Medulla oblongata (tissue), 1 donor: ENCODE measurements around the gene EN1.

Experiments used
- DNase-seq: peaks from one replicate; pipeline ENCODE4 v3.0.0-alpha.2; 2015; ENCODE audit errors: extremely low spot score

The EN1 gene

DNA sequence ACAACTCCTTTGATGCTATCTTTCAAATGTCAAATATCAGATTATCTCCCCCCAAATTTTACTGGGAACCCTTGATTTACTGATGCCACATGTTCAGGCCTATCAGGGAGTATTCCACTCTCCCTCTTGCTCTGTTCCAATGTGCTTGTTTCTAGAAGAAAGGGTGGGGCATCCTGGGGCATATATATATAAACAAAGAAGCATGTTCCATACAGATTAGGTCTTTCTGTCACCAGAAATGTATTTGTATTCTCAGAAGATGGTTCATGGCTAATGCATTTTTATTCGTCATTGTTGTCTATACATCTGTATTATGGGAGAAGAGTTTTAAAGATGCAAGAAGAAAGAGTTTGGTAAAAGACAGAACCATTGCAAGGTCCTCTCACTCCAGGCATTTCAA lies 24.9 kb downstream of the EN1 start:
- no peak for DNase-seq

DNA sequence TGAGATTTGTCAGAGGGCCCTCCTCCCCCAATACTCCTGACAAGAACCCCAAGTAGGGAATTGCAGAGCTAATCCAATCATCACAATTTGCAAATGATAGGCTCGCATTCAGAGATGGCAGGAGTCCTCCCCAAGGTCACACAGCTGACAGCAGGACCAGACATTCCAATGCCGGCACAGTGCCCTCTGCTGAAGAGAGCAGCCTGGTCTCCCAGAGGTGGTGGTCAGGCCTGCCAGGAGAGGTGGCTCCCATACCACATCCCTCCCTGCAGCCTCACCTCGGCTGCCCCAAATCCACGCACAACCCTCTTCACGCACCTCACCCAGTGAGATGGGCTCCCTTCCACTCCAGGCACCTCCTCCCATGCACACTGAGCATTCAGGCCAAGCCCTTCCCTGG lies 25.4 kb downstream of the EN1 start:
- DNase-seq: no peak

DNA sequence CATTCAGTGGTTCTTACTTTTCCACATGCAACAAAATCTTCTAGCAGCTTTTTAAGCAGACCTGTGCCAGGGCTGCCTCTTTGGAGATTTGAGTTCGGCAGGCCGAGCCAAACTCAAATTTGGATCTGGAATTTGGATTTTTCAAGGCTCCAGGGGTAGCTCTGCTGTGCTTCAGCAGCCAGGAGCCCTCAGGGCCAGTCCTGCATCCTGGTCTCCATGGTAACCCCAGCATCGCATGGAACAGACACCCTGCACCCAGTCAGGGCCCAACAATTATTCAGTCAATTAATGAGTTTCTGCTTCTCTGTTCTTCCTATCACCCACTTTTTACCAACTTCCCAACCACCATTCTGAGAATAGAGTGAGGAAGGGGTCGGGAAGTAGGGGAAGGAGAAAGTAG lies 30.0 kb downstream of the EN1 start:
- no peak for DNase-seq

DNA sequence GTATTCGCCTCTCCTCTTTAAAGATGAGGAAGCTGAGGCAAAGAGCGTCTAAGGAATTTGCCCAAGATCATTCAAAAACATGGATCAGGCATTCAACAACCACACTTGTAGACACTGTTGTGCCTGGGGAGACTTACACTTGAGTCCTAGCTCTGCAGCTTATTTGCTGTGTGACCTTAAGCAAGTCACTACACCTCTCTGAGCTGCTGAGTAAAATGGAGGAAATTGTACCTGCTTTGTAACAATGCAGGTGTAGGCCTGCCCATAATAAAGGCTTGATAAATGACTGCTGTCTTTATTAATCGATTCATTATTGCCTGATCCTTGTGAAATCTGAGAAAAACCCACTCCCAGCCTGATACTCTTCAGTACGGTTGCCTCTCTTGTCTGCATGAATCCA lies 30.8 kb downstream of the EN1 start:
- DNase-seq: no peak

DNA sequence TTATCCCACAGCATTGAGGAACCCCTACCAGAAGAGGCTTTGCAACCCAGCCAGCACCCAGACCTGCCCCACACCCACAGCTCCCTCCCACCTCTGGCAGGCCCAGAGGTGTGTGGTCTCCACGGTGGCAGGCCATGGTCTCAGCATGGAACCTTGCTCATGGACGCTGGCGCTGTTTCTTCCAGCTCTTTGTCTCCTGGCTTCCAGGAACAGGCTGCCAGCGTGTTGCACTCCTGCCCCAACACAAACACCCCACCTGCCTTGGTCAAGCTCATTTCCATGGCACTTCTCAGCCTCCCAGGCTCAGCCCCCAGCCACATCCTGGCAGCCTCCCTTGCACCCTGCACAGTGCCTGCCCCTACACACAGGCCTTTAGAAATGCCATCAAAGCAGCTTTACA lies 31.7 kb downstream of the EN1 start:
- no peak for DNase-seq

DNA sequence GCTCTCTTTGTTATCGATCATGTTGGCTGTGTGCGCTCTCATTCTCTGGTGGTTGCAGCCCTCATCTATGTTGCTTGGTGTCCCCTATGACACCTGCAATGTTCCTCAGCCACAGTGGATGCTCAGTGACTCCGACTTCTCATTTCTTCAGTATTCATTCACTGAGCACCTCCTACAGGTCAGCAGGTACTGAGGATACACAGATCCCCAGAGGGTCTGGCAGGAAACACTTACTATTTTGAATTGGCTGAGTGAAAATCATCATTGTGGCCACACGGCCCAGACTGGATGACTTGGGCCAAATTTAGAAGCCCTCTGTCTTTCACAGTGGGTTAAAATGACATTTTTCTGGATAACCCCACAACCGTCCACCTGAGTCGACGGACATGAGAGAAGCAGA lies 32.1 kb downstream of the EN1 start:
- DNase-seq: no peak

DNA sequence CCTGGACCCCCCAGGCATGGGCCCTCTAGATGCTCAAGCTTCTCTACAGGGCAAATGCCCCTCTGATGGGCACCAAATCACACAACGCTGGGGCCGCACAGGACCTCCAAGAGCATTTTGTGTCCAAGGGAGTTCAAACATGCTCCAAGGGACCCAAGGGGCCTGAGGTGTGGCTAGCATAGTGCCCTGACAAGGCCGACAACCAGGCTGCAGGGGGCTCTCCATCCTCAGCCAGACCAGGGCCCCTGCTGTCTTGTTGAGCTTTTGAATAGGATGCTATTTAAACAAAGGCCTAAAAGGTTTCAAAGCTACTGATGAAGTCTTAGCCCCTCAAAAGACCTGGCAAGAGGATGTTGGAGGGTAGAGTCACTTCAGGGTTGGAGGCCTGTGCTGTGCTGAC lies 33.1 kb downstream of the EN1 start:
- DNase-seq: no peak

DNA sequence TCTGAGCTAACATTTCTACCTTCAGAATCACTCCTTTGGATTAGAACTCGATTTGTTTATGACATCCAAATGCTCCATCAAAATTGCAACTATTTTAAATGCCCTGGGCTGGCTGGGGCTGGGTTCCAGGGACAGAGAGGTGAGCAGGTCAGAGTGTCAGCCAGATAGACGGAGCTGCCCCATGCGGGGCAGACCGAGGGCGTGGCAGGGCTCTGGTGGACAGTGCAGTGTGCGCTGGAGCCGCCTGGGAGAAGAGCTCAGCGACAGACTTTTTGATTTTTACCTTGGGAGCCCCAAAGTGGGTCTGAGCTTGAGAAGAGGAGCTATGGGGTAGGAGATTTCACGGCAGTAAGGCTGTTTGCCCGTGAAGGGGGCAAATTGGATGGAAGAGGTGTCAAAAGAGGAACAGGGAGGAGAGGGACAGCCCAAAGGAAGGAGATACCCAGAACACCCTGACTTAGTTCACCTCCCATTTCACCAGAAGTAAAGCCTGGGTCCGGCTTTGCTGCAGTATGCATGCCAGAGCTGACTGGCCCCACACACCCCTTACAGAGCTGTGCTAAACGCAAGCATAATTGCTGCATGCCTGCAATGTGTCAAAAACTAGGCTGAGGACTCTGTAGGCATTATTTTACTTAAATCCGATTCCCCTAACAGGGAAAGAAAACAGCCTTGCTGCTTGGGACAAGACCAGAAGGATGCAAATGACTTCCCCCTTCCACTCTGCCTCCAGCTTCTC lies 33.7 kb downstream of the EN1 start:
- DNase-seq: no peak

DNA sequence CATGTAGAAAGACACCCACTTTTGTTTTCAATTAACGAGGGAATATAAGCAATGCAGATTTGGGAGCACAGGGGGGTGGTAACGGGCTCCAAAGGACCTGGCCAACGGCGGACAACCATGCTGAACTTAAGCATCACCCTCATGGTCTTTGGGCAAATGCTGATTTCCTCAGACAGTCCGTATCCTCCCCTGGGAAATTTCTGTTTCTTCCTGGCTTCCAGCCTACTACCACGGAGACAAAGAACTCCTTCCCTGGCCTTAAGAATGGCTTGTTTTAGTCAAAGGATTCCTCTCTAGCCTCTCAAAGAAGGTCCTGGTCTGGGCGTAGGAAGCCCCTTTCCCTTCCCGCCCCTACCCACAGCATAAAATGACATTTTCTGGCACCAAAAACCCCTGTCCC lies 34.3 kb downstream of the EN1 start:
- DNase-seq: no peak

DNA sequence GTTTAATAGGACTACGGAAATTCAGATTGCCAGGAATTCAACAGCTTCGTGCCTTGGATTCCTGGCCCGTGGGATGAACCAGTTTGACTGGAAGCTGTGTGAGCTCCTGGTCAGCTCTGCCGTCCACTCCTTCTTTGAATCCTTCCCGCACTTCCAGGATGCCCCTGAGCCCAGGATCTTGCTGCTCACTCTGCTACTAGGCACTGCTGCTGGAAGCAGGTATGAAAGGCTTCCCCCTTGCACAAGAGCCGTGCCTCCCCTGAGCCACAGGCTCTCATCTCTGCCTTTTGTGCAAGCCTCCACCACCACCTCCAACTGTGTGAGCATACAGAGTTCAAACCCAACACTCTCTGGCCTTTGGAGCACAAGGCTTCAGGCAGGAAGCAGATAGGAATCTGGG lies 34.9 kb downstream of the EN1 start:
- DNase-seq: no peak

DNA sequence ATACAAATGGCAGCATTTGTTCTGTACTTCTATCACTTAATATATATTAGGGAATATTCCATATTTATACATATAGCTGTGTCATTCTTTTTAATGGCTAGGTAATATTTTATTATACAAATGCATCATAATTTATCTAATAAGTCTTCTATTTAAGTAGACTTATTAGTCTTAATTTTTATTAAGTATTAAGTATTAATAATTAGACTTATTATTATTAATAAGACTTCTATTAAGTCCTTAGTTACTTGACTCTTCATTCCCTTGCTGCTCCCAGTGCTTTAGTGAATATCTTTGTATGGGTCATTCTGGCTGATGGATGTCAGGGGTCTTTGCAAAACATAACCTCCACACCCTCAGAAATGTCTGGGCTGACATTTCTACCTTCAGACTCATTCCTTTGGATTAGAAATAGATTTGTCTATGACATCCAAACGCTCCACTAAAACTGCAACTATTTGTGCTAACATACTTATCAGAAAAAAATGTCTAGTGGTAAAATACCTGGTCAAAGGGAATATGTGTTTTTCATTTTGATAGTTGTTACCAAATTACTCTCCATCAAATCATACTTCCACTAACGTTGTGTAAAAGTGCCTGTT lies 35.8 kb downstream of the EN1 start:
- DNase-seq: no peak

DNA sequence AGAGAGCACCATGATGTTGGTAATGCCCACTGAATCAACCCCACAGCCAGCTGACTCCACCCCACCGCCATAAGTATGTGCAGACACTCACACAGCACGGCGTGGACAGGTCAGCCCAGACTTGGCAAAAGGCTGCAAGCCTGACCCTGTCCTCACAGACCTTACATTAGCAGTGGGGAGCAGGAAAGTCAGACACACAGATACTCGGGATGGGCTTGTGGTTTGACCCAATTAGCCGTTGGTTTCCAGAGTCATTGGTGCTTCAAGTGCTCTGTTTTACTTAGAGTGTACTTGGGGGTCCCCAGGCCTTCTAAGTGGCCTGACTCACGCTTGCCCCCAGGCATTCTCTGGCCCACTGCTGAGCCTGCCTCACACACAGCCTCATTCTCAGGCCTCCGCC lies 36.7 kb downstream of the EN1 start:
- DNase-seq: no peak

DNA sequence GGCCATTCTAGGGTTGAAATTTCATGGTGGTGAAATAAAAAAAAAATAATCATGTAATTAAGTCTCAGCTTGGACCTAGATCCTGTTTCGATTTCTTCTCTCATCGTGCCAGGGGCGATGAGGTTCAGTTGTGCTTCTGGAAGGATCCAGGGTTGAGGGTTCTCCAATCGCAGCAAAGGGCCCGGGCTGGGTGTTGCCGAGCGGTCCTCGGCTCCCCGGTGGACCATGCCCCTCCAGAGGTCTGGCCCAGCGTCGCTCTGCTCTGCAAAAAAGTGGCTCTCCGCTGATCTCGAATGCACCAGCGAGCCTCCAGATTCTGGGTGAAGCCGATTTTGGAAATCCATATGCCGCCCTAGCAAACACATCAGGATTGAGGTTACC lies 39.0 kb downstream of the EN1 start:
- peak; percentile 9 for DNase-seq

DNA sequence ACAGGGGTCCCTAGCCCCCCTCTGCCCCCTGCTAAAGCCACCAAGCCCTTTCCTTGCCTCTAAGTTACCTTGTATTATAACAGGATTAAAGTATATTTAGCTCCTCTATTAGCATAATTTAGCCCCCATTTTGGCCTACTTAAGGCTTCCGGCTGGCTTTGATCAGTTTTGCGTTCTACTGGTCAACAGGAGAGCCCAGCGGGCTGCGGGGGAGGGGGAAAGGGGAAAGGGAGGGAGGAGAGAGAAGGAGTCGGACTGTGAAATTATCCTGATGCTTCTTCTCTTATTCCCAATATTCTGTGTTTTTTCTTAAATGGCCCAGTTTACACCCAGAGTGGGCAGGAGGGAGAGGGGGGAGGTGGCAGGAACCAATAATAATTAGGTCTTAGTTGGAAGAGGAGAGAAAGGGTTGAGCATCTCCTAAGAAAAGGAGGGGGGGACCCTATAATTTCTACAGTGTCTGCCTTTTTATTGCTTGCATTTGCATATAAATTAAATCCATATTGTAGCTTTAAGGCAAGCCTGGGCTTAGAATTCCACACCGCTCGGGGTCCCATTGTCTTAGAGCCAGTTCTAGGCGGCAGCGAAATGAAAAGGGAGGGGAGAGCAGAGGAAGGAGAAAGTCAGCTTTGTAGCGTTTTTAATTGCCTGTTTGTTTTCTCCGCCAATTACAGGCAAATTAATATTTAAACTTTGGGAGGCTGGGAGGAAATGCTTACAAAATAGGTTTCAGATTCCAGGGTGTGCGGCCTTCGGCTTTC lies 39.6 kb downstream of the EN1 start:
- DNase-seq: peak; percentile 19

DNA sequence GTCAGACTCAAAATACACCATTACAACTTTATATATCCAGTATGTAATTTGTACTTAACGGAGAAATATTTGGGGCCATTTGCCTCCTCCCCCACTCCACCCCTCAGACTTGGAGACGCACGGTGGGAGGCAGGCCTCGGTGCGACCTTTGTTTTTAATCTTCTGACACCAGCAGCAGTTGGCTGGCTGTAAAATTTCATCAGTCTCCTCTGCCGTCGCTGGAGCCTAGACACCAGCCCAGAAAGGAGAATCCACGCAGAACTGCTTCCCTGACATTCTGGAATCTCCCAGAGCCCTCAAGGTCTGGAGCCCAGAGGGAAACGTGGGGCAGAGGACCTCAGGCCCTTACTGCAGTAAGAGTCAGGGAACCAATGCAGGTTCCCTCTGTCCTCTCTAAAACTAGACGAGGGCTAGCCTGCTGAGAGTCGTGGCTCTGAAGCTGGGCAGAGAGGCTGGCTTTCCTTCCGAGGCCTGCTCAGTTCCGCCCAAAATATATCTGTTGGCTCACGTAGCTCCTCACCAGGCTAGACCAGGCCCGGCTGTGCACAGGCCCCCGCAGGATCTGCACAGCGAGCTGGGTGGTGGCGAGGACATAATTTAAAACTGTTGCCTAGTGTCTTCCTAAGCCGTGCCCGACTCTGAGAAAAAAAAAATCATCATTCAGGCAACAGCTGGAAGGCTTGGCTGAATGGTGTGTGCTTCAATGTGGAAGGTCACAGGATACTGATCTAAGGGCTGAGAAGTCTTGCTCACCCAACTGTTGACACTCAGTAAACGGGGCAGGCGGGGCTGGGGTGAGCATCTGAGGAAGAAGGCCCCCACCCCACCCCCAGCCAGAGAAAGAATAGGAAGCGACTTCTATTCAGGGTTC lies 40.4 kb downstream of the EN1 start:
- DNase-seq: no peak

DNA sequence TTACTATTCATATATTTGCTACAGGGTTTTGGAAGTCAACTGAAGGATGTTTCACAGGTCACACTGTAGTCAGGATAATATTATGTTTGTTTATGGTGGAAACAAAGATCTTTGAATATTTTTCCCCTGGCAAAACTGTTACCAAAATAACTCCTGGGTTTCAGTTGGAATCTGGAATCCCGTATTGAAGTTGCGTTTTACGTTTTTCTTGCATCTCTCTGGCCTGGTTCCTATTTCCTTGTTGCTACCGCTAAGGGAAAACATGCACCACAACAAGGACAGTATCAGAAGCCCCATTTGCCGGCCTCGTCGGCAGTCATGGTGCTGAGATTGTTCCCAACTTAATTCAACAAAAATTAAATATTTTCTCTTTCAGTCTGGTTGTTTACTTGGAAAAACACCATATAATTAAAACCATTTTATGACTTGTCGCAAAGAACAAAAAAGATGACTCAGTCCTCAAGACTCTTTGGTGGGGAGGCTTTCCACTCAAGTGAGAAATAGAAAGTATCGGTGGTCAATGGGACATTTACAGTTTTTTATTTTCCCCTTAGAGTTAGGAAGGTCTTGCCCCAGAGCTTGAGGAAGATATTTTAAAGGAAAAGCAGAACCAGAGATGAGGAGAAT lies 42.3 kb downstream of the EN1 start:
- no peak for DNase-seq

DNA sequence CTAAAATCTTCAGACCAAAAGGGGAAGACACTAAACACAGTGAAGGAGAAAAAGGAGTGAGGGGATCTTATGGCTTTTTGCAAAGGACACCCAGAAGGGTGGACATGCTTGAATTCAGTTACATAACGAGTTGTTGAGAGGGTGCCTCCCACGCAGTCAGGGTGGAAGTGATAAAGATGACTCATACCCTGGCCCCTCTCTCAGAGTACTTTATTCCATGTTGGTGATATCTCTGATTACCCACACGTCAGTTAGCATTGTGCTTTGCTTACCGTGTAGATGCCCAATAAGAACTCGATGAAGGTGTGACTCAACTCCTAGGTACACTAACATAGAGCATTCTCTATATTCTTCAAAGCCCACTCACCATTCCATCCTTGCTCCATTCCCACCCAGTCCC lies 44.4 kb downstream of the EN1 start:
- no peak for DNase-seq

DNA sequence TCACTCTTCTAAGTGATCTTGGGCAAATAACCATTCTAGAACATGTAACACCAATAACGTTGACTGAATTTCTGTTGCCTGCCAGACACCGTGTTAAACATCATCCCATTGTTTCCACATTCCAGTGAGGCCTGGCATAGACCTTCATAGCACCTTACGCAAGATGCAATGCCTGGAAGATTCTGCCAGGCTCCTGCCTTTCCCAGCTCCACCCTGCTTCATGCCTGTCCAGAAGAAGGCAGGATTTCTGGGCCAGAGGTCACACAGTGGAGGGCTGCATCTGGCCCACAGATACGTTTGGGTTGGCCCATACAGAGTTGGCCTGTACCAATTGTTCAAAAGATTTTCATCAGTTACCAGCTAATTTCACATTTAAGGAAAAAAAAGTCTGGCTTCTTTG lies 46.3 kb downstream of the EN1 start:
- DNase-seq: no peak

DNA sequence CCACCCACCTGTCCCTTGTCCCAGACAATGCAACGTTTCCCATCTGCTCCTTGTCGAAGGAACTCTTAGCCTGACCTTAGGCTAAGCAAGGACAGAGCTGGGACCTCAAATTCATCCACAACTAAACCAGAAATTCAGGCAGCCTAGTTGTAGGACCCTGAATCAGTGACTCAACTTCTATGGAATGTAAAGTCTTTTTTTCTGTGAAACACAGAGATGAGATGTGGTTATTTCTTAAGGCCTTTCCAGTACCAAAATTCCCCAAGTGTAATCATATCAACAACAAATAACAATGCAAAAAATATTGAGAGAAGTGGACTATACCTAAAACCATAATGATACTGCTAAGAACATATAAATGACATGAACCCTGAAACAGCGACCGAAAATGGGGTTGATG lies 46.7 kb downstream of the EN1 start:
- DNase-seq: no peak

DNA sequence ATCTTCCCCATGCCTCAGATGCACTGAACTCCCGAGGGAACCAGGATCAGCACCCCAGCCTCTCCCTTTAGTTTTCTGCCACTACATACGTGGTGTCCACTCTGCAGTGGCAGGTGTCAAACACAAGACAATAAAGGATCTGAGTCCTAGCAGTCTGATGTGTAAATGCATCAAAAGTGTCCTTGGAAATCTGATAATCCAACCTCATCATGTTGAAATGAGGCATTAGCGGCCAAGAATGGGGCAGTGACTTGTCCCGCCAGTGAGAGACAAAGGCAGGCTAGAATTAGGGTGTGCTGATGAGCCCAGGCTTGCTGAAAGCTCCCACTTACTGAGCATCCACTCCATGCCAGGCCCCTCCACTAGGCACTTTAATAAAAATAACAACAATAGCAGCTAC lies 52.9 kb downstream of the EN1 start:
- DNase-seq: no peak
